CD4-positive, CD25-positive, alpha-beta regulatory T cell (primary cell): ENCODE results near the gene ITPKA. TPM values are rescaled to one million over a fixed set of nuclear protein-coding genes. Genes with fewer than 3 reads are reported as not detected.

Source experiments
- ATAC-seq, 2 donors: fragments of 150-1000 bp; cut with Tn5 transposase; one replicate each; pipeline ENCODE4 v1.10.0; 2021; ENCODE audit warnings: low read depth in 2 of 2, moderate number of reproducible peaks in 2 of 2, moderate library complexity in 1 of 2
- DNase-seq, 3 donors: peaks; one replicate each; pipeline versions ENCODE4 v3.0.0 to v3.0.0-alpha.2; 2012 to 2022; ENCODE audit warnings: mixed read lengths in 1 of 3
- H3K27ac ChIP-seq: one replicate; pipeline ENCODE4 v1.7.0; 2013; ENCODE audit warnings: mild to moderate bottlenecking, low read length; ENCODE audit not compliant: insufficient read depth, poor library complexity, severe bottlenecking
- H3K27me3 ChIP-seq: one replicate; pipeline ENCODE4 v1.7.0; 2013; ENCODE audit warnings: low read length; ENCODE audit not compliant: control insufficient read depth, insufficient read depth
- H3K36me3 ChIP-seq: one replicate; pipeline ENCODE4 v1.7.0; 2013; ENCODE audit warnings: mild to moderate bottlenecking, low read length, moderate library complexity; ENCODE audit not compliant: control insufficient read depth, insufficient read depth
- H3K4me1 ChIP-seq: 2 replicates; pipeline ENCODE4 v1.7.0; 2013; ENCODE audit warnings: mild to moderate bottlenecking, low read length; ENCODE audit not compliant: insufficient read depth, control insufficient read depth, poor library complexity, severe bottlenecking
- H3K4me3 ChIP-seq: one replicate; pipeline ENCODE4 v1.7.0; 2013; ENCODE audit warnings: low read depth, mild to moderate bottlenecking, low read length, moderate library complexity
- H3K9me3 ChIP-seq, 2 experiments: 1 replicate in 1 of 2; 2 replicates in 1 of 2; pipeline ENCODE4 v1.7.0; 2013; ENCODE audit warnings: low read length in 2 of 2, mild to moderate bottlenecking in 1 of 2, moderate library complexity in 1 of 2; ENCODE audit not compliant: control insufficient read depth in 2 of 2
- H3K27ac Mint-ChIP-seq, 3 donors: one replicate each; pipeline ENCODE4 v1.8.0; 2020 to 2022; ENCODE audit warnings: mild to moderate bottlenecking in 3 of 3, mixed read lengths in 3 of 3, moderate library complexity in 2 of 3
- H3K27me3 Mint-ChIP-seq: one replicate; pipeline ENCODE4 v1.8.0; 2022; ENCODE audit warnings: mild to moderate bottlenecking, mixed read lengths
- H3K36me3 Mint-ChIP-seq: one replicate; pipeline ENCODE4 v1.8.0; 2020; ENCODE audit warnings: mixed read lengths
- H3K4me1 Mint-ChIP-seq, 4 donors: one replicate each; pipeline ENCODE4 v1.8.0; 2020 to 2022; ENCODE audit warnings: mixed read lengths in 4 of 4, mild to moderate bottlenecking in 1 of 4
- H3K4me3 Mint-ChIP-seq, 4 donors: one replicate each; pipeline ENCODE4 v1.8.0; 2020 to 2022; ENCODE audit warnings: mild to moderate bottlenecking in 4 of 4, mixed read lengths in 4 of 4, moderate library complexity in 3 of 4
- H3K9me3 Mint-ChIP-seq, 7 donors: one replicate each; pipeline ENCODE4 v1.8.0; 2020 to 2022; ENCODE audit warnings: mixed read lengths in 7 of 7, mild to moderate bottlenecking in 3 of 7, moderate library complexity in 2 of 7
- polyA plus RNA-seq, 4 donors: library from polyadenylated mRNA; unstranded; fragments of 300-500 nt; fragmentation: Illumina TruSeq; gene quantifications; one replicate each; pipeline ENCODE4 v1.2.3, GENCODE V29; 2021
- total RNA-seq: library from RNA; stranded (reverse); gene quantifications from one replicate; pipeline ENCODE4 v1.2.3, GENCODE V29; 2022

Gene ITPKA
- total and polyA plus RNA-seq, 5 donors from 2014 or later = not detected

GRCh38 chr15:41483519-41483918 lies 10.2 kb upstream of the ITPKA start:
- Histone ChIP-seq H3K4me1 (peaks cover 15% of the 10 kb centered on the region), H3K27ac (peak overlapping the region; percentile 19), H3K27me3 (no peaks in the 10 kb centered on the region), H3K9me3 (no peaks in the 10 kb centered on the region), H3K36me3 (peaks cover 28% of the 10 kb centered on the region), H3K4me3 (peak overlapping the region; percentile 56)
- H3K9me3 Mint-ChIP-seq = no peaks in the 10 kb centered on the region
- peaks cover 4 to 25% (median 18%) of the 10 kb centered on the region in 4 donors for H3K4me1 Mint-ChIP-seq
- DNase-seq (peak in 1 of 3 donors; percentile 54), ATAC-seq (peak; percentile 35 to 57)
- H3K36me3 Mint-ChIP-seq = peaks cover 44% of the 10 kb centered on the region
- no peaks in the 10 kb centered on the region for H3K27me3 Mint-ChIP-seq
- peak overlapping the region in 3 of 4 donors; percentile 1 to 61 (median 20) for H3K4me3 Mint-ChIP-seq
- H3K27ac Mint-ChIP-seq = peak overlapping the region; percentile 42 to 82 (median 66)

- Mint-ChIP-seq H3K36me3 (peaks cover 36% of the 10 kb centered on the region), H3K27ac (no peak overlapping the region), H3K4me1 (peaks cover 5 to 26% (median 18%) of the 10 kb centered on the region in 4 donors), H3K9me3 (no peaks in the 10 kb centered on the region), H3K4me3 (no peak overlapping the region), H3K27me3 (no peaks in the 10 kb centered on the region)
- Histone ChIP-seq H3K36me3 (peaks cover 14% of the 10 kb centered on the region), H3K27me3 (no peaks in the 10 kb centered on the region), H3K27ac (no peak overlapping the region), H3K4me3 (no peak overlapping the region), H3K4me1 (peaks cover 15% of the 10 kb centered on the region), H3K9me3 (no peaks in the 10 kb centered on the region)
- ATAC-seq (no peak), DNase-seq (no peak)
Observed at GRCh38 chr15:41484937-41485625, 8.6 kb upstream of the ITPKA start.

GRCh38 chr15:41486286-41486685 lies 7.4 kb upstream of the ITPKA start:
- Mint-ChIP-seq H3K27me3 (no peaks in the 10 kb centered on the region), H3K9me3 (no peaks in the 10 kb centered on the region), H3K27ac (no peak overlapping the region), H3K4me1 (peaks cover 9 to 35% (median 20%) of the 10 kb centered on the region in 4 donors), H3K36me3 (peaks cover 24% of the 10 kb centered on the region), H3K4me3 (no peak overlapping the region)
- Histone ChIP-seq H3K4me1 (peaks cover 15% of the 10 kb centered on the region), H3K27ac (no peak overlapping the region), H3K27me3 (no peaks in the 10 kb centered on the region), H3K36me3 (peaks cover 2% of the 10 kb centered on the region), H3K9me3 (no peaks in the 10 kb centered on the region), H3K4me3 (no peak overlapping the region)
- DNase-seq (no peak), ATAC-seq (no peak)

- Histone ChIP-seq H3K9me3 (no peaks in the 10 kb centered on the region), H3K27me3 (no peaks in the 10 kb centered on the region), H3K4me1 (peaks cover 14% of the 10 kb centered on the region), H3K4me3 (no peak overlapping the region), H3K36me3 (no peaks in the 10 kb centered on the region), H3K27ac (no peak overlapping the region)
- DNase-seq (no peak), ATAC-seq (no peak)
- Mint-ChIP-seq H3K27ac (no peak overlapping the region), H3K4me1 (peaks cover 9 to 38% (median 22%) of the 10 kb centered on the region in 4 donors), H3K36me3 (peaks cover 13% of the 10 kb centered on the region), H3K27me3 (no peaks in the 10 kb centered on the region), H3K4me3 (no peak overlapping the region), H3K9me3 (no peaks in the 10 kb centered on the region)
Observed at GRCh38 chr15:41487381-41487780, 6.3 kb upstream of the ITPKA start.

GRCh38 chr15:41487802-41488201 lies 5.9 kb upstream of the ITPKA start:
- no peak overlapping the region for H3K27ac ChIP-seq
- H3K36me3 Mint-ChIP-seq = peaks cover 9% of the 10 kb centered on the region
- H3K4me1 ChIP-seq = peaks cover 13% of the 10 kb centered on the region
- no peak for DNase-seq
- peaks cover 9 to 38% (median 23%) of the 10 kb centered on the region in 4 donors for H3K4me1 Mint-ChIP-seq
- H3K27me3 Mint-ChIP-seq = peaks cover 3% of the 10 kb centered on the region
- no peak for ATAC-seq
- no peaks in the 10 kb centered on the region for H3K36me3 ChIP-seq
- no peak overlapping the region for H3K4me3 ChIP-seq
- no peak overlapping the region for H3K4me3 Mint-ChIP-seq
- no peaks in the 10 kb centered on the region for H3K9me3 Mint-ChIP-seq
- H3K9me3 ChIP-seq = no peaks in the 10 kb centered on the region
- no peaks in the 10 kb centered on the region for H3K27me3 ChIP-seq
- H3K27ac Mint-ChIP-seq = peak overlapping the region in 1 of 3 donors; percentile 82

- ATAC-seq (no peak), DNase-seq (no peak)
- Mint-ChIP-seq H3K4me1 (peaks cover 5 to 22% (median 13%) of the 10 kb centered on the region in 4 donors), H3K27me3 (peaks cover 7% of the 10 kb centered on the region), H3K27ac (no peak overlapping the region), H3K9me3 (no peaks in the 10 kb centered on the region), H3K36me3 (no peaks in the 10 kb centered on the region), H3K4me3 (no peak overlapping the region)
- Histone ChIP-seq H3K9me3 (no peaks in the 10 kb centered on the region), H3K27me3 (no peaks in the 10 kb centered on the region), H3K36me3 (no peaks in the 10 kb centered on the region), H3K4me3 (no peak overlapping the region), H3K4me1 (peaks cover 15% of the 10 kb centered on the region), H3K27ac (no peak overlapping the region)
Observed at GRCh38 chr15:41489641-41490040, 4.0 kb upstream of the ITPKA start.

GRCh38 chr15:41490355-41490754 lies 3.3 kb upstream of the ITPKA start:
- peak; percentile 51 to 56 for ATAC-seq
- H3K4me3 Mint-ChIP-seq = peak overlapping the region in 2 of 4 donors; percentile 39 to 64
- Histone ChIP-seq H3K27me3 (no peaks in the 10 kb centered on the region), H3K36me3 (no peaks in the 10 kb centered on the region), H3K4me3 (no peak overlapping the region), H3K27ac (no peak overlapping the region), H3K4me1 (peaks cover 22% of the 10 kb centered on the region), H3K9me3 (no peaks in the 10 kb centered on the region)
- H3K4me1 Mint-ChIP-seq = peaks cover 5 to 21% (median 15%) of the 10 kb centered on the region in 4 donors
- H3K27ac Mint-ChIP-seq = no peak overlapping the region
- no peaks in the 10 kb centered on the region for H3K9me3 Mint-ChIP-seq
- H3K27me3 Mint-ChIP-seq = peaks cover 12% of the 10 kb centered on the region
- no peaks in the 10 kb centered on the region for H3K36me3 Mint-ChIP-seq
- DNase-seq = peak in 1 of 3 donors; percentile 71

GRCh38 chr15:41491889-41492288 lies 1.8 kb upstream of the ITPKA start:
- H3K27ac Mint-ChIP-seq = no peak overlapping the region
- no peaks in the 10 kb centered on the region for H3K36me3 Mint-ChIP-seq
- H3K4me3 Mint-ChIP-seq = peak overlapping the region; percentile 3 to 99 (median 24)
- no peaks in the 10 kb centered on the region for H3K36me3 ChIP-seq
- DNase-seq (no peak), ATAC-seq (no peak)
- H3K4me1 Mint-ChIP-seq = peaks cover 5 to 23% (median 15%) of the 10 kb centered on the region in 4 donors
- no peaks in the 10 kb centered on the region for H3K9me3 ChIP-seq
- no peak overlapping the region for H3K27ac ChIP-seq
- H3K9me3 Mint-ChIP-seq = no peaks in the 10 kb centered on the region
- H3K4me3 ChIP-seq = no peak overlapping the region
- peaks cover 5% of the 10 kb centered on the region for H3K27me3 ChIP-seq
- H3K27me3 Mint-ChIP-seq = peaks cover 21% of the 10 kb centered on the region
- H3K4me1 ChIP-seq = peaks cover 28% of the 10 kb centered on the region
